Measurements from ENCODE around the gene DPF1. TPM values are rescaled to one million over a fixed set of nuclear protein-coding genes. Genes with fewer than 3 reads are reported as not detected.

The DPF1 gene
- total RNA-seq, 1 donor from 2014 or later = 3.4 TPM

- Mint-ChIP-seq H3K36me3 (ENCODE audit: low read depth) (no peaks in the 10 kb centered on the region), H3K4me1 (ENCODE audit: low read depth) (no peaks in the 10 kb centered on the region), H3K27me3 (ENCODE audit: low read depth) (no peaks in the 10 kb centered on the region), H3K9me3 (no peaks in the 10 kb centered on the region), H3K27ac (no peak overlapping the region), H3K4me3 (ENCODE audit: low read depth) (no peak overlapping the region)
- intact Hi-C loops (cut with micrococcal nuclease) = no loop called here
- DNase-seq (ENCODE audit: low spot score) = no peak
Measured at GRCh38 chr19:38197937-38198704, 25.9 kb downstream of the DPF1 start.

GRCh38 chr19:38196948-38197656 lies 26.9 kb downstream of the DPF1 start:
- H3K27ac Mint-ChIP-seq = no peak overlapping the region
- no peaks in the 10 kb centered on the region for H3K27me3 Mint-ChIP-seq (ENCODE audit: low read depth)
- intact Hi-C loops (cut with micrococcal nuclease) = no loop called here
- DNase-seq (ENCODE audit: low spot score) = no peak
- H3K4me1 Mint-ChIP-seq (ENCODE audit: low read depth) = no peaks in the 10 kb centered on the region
- H3K9me3 Mint-ChIP-seq = no peaks in the 10 kb centered on the region
- H3K36me3 Mint-ChIP-seq (ENCODE audit: low read depth) = no peaks in the 10 kb centered on the region
- no peak overlapping the region for H3K4me3 Mint-ChIP-seq (ENCODE audit: low read depth)

DNA sequence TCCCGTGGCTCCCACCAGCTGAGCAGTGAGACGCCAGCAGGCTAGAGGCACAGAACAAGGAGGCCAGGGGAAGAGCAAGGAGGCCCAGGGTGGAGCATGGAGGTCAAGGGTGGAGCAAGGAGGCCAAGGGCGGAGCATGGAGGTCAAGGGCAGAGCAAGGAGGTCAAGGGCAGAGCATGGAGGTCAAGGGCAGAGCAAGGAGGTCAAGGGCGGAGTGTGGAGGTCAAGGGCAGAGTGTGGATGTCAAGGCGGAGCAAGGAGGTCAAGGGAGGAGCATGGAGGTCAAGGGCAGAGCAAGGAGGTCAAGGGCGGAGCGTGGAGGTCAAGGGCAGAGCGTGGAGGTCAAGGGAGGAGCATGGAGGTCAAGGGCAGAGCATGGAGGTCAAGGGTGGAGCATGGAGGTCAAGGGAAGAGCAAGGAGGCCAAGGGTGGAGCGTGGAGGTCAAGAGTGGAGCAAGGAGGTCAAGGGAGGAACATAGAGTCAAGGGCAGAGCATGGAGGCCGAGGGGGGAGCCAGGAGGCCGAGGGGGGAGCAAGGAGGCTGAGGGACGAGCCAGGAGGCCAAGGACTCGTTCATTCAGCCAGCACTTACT lies 27.7 kb downstream of the DPF1 start:
- H3K27ac Mint-ChIP-seq = no peak overlapping the region
- no peaks in the 10 kb centered on the region for H3K36me3 Mint-ChIP-seq (ENCODE audit: low read depth)
- H3K4me1 Mint-ChIP-seq (ENCODE audit: low read depth) = no peaks in the 10 kb centered on the region
- no peak for DNase-seq (ENCODE audit: low spot score)
- intact Hi-C loops (cut with micrococcal nuclease) = no loop called here
- no peak overlapping the region for H3K4me3 Mint-ChIP-seq (ENCODE audit: low read depth)
- H3K9me3 Mint-ChIP-seq = no peaks in the 10 kb centered on the region
- no peaks in the 10 kb centered on the region for H3K27me3 Mint-ChIP-seq (ENCODE audit: low read depth)

- Mint-ChIP-seq H3K4me3 (ENCODE audit: low read depth) (no peak overlapping the region), H3K36me3 (ENCODE audit: low read depth) (no peaks in the 10 kb centered on the region)
Measured at GRCh38 chr19:38195237-38195636, 28.8 kb downstream of the DPF1 start.

DNA sequence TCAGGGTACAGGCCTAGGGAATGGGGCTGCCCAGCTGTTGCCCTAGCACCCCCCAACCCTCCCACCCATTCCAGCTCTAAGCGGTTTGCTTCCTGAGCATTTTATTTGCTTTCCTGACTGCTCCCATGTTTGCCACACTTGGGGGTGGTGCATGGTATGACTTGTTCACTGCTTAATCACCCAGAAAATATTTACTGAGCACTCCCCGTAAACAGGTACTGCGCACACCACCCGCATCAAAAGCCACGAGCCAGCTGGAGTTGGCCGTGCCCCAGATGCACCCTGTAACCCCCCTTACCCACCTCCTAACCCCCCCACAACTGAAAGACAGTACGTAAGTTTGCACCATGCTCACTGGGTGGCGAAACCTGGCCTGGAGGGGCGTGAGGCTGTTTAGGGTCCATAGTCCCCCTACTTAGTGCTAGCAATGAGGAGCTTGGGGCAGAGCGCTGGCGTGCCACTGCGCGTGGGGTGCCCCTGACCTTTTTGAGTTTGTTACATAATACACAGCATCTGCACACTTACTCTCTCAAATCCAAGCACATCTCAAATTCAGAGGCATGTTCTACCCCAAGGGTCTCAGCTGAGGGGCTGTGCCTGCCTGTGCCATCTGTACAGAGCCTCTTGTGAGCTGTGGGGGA lies 29.8 kb downstream of the DPF1 start:
- H3K27ac Mint-ChIP-seq = no peak overlapping the region
- H3K4me3 Mint-ChIP-seq (ENCODE audit: low read depth) = no peak overlapping the region
- intact Hi-C loops (cut with micrococcal nuclease) = no loop called here
- no peak for DNase-seq (ENCODE audit: low spot score)
- no peaks in the 10 kb centered on the region for H3K9me3 Mint-ChIP-seq
- H3K36me3 Mint-ChIP-seq (ENCODE audit: low read depth) = no peaks in the 10 kb centered on the region
- no peaks in the 10 kb centered on the region for H3K4me1 Mint-ChIP-seq (ENCODE audit: low read depth)
- H3K27me3 Mint-ChIP-seq (ENCODE audit: low read depth) = no peaks in the 10 kb centered on the region

More at GRCh38 chr19:38195237-38195636, 28.8 kb downstream of the DPF1 start:
- intact Hi-C loops (cut with micrococcal nuclease) = no loop called here
- Mint-ChIP-seq H3K27ac (no peak overlapping the region), H3K27me3 (ENCODE audit: low read depth) (no peaks in the 10 kb centered on the region), H3K9me3 (no peaks in the 10 kb centered on the region), H3K4me1 (ENCODE audit: low read depth) (no peaks in the 10 kb centered on the region)
- DNase-seq (ENCODE audit: low spot score) = no peak

- no peak for DNase-seq (ENCODE audit: low spot score)
- H3K4me3 Mint-ChIP-seq (ENCODE audit: low read depth) = no peak overlapping the region
- H3K36me3 Mint-ChIP-seq (ENCODE audit: low read depth) = no peaks in the 10 kb centered on the region
Measured at GRCh38 chr19:38193445-38193844, 30.6 kb downstream of the DPF1 start.

GRCh38 chr19:38191747-38192146 lies 32.3 kb downstream of the DPF1 start:
- intact Hi-C loops (cut with micrococcal nuclease) = no loop called here
- H3K36me3 Mint-ChIP-seq (ENCODE audit: low read depth) = no peaks in the 10 kb centered on the region
- H3K4me3 Mint-ChIP-seq (ENCODE audit: low read depth) = no peak overlapping the region
- H3K4me1 Mint-ChIP-seq (ENCODE audit: low read depth) = no peaks in the 10 kb centered on the region
- H3K27ac Mint-ChIP-seq = no peak overlapping the region
- H3K27me3 Mint-ChIP-seq (ENCODE audit: low read depth) = no peaks in the 10 kb centered on the region
- H3K9me3 Mint-ChIP-seq = no peaks in the 10 kb centered on the region
- no peak for DNase-seq (ENCODE audit: low spot score)

More at GRCh38 chr19:38193445-38193844, 30.6 kb downstream of the DPF1 start:
- no peak overlapping the region for H3K27ac Mint-ChIP-seq
- intact Hi-C loops (cut with micrococcal nuclease) = no loop called here
- H3K27me3 Mint-ChIP-seq (ENCODE audit: low read depth) = no peaks in the 10 kb centered on the region
- no peaks in the 10 kb centered on the region for H3K4me1 Mint-ChIP-seq (ENCODE audit: low read depth)
- H3K9me3 Mint-ChIP-seq = no peaks in the 10 kb centered on the region

- no peak for DNase-seq (ENCODE audit: low spot score)
- intact Hi-C loops (cut with micrococcal nuclease) = no loop called here
- Mint-ChIP-seq H3K4me1 (ENCODE audit: low read depth) (no peaks in the 10 kb centered on the region), H3K36me3 (ENCODE audit: low read depth) (no peaks in the 10 kb centered on the region), H3K4me3 (ENCODE audit: low read depth) (no peak overlapping the region), H3K27me3 (ENCODE audit: low read depth) (no peaks in the 10 kb centered on the region), H3K9me3 (no peaks in the 10 kb centered on the region), H3K27ac (no peak overlapping the region)
Measured at GRCh38 chr19:38190793-38191192, 33.2 kb downstream of the DPF1 start.

GRCh38 chr19:38190061-38190460 lies 34.0 kb downstream of the DPF1 start:
- no peaks in the 10 kb centered on the region for H3K27me3 Mint-ChIP-seq (ENCODE audit: low read depth)
- intact Hi-C loops (cut with micrococcal nuclease) = no loop called here

GRCh38 chr19:38185562-38185961 lies 38.5 kb downstream of the DPF1 start:
- DNase-seq (ENCODE audit: low spot score) = no peak
- intact Hi-C loops (cut with micrococcal nuclease) = no loop called here
- H3K27me3 Mint-ChIP-seq (ENCODE audit: low read depth) = no peaks in the 10 kb centered on the region
- H3K4me3 Mint-ChIP-seq (ENCODE audit: low read depth) = no peak overlapping the region
- H3K4me1 Mint-ChIP-seq (ENCODE audit: low read depth) = no peaks in the 10 kb centered on the region
- peaks cover 4% of the 10 kb centered on the region for H3K36me3 Mint-ChIP-seq (ENCODE audit: low read depth)
- H3K9me3 Mint-ChIP-seq = peaks cover 5% of the 10 kb centered on the region
- H3K27ac Mint-ChIP-seq = no peak overlapping the region

More at GRCh38 chr19:38190061-38190460, 34.0 kb downstream of the DPF1 start:
- Mint-ChIP-seq H3K4me3 (ENCODE audit: low read depth) (no peak overlapping the region), H3K27ac (no peak overlapping the region), H3K9me3 (no peaks in the 10 kb centered on the region), H3K36me3 (ENCODE audit: low read depth) (no peaks in the 10 kb centered on the region), H3K4me1 (ENCODE audit: low read depth) (no peaks in the 10 kb centered on the region)
- no peak for DNase-seq (ENCODE audit: low spot score)

DNA sequence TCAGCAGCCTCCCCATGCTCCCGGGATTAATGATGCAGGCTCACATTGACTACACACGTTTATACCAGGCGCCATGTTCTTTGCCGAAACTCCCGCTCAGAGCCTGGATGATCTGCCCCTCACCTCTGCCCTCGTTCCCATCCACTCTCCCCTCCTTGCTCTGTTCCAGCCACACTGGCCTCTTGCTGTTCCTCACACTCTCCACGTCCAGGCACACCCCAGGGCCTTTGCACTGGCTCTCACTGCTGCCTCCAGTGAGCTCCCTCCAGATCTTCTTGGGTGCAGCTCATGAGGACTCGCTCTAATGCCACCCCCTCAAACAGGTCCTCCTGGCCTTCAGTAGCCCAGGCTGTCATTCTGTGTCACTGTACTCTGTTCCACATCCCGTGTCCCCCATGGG lies 39.2 kb downstream of the DPF1 start:
- Mint-ChIP-seq H3K9me3 (peaks cover 5% of the 10 kb centered on the region), H3K36me3 (ENCODE audit: low read depth) (peaks cover 4% of the 10 kb centered on the region), H3K4me1 (ENCODE audit: low read depth) (no peaks in the 10 kb centered on the region), H3K27ac (no peak overlapping the region), H3K4me3 (ENCODE audit: low read depth) (no peak overlapping the region), H3K27me3 (ENCODE audit: low read depth) (no peaks in the 10 kb centered on the region)
- intact Hi-C loops (cut with micrococcal nuclease) = no loop called here
- DNase-seq (ENCODE audit: low spot score) = no peak

GRCh38 chr19:38183251-38183897 lies 40.6 kb downstream of the DPF1 start:
- no peak for DNase-seq (ENCODE audit: low spot score)
- Mint-ChIP-seq H3K4me3 (ENCODE audit: low read depth) (no peak overlapping the region), H3K27me3 (ENCODE audit: low read depth) (no peaks in the 10 kb centered on the region), H3K9me3 (peaks cover 8% of the 10 kb centered on the region), H3K4me1 (ENCODE audit: low read depth) (no peaks in the 10 kb centered on the region), H3K27ac (no peak overlapping the region), H3K36me3 (ENCODE audit: low read depth) (peaks cover 4% of the 10 kb centered on the region)
- intact Hi-C loops (cut with micrococcal nuclease) = no loop called here
